NB4 (cell line): ENCODE results near the gene CLDN2.
"Not testable (repeated sequence)": the region's sequence is repeated elsewhere in the genome, so short reads cannot be mapped to it uniquely, and the experiment has no call there.

Experiments used
- DNase-seq: peaks from one replicate; pipeline ENCODE4 v3.0.0; 2010; ENCODE audit warnings: low read depth
- H3K4me3 ChIP-seq: one replicate; pipeline ENCODE4 v1.5.1; 2011; ENCODE audit warnings: mild to moderate bottlenecking, low read depth, low read length, moderate library complexity
- CTCF ChIP-seq: IDR thresholded peaks from one replicate; pipeline ENCODE4 v1.5.1; 2012; ENCODE audit warnings: low read depth, low read length
- MAX ChIP-seq: IDR thresholded peaks from 2 replicates; pipeline ENCODE4 v1.6.1; 2011; ENCODE audit warnings: low read depth, low read length
- MYC ChIP-seq: IDR thresholded peaks from 2 replicates; pipeline ENCODE4 v1.6.1; 2011; ENCODE audit warnings: low read depth, low read length
- POLR2A ChIP-seq: IDR thresholded peaks from 2 replicates; pipeline ENCODE4 v1.6.1; 2011; ENCODE audit warnings: mild to moderate bottlenecking; ENCODE audit not compliant: insufficient read length; ENCODE audit errors: extremely low read depth

The CLDN2 gene

GRCh38 chrX:106919932-106920452 is at the start of gene CLDN2:
Gene CLDN2, plus strand, starts transcription at chrX:106920402. Its CDS starts 7,827 bp downstream, at chrX:106928229.
- no peak within 1 kb of the TSS for H3K4me3 ChIP-seq
- TF ChIP-seq MAX, result no peak
- TF ChIP-seq MYC, result no peak
- no peak for TF ChIP-seq CTCF
- no peak for TF ChIP-seq POLR2A
- no peak for DNase-seq

- H3K4me3 ChIP-seq, DNase-seq: not testable (repeated sequence)
Measured at GRCh38 chrX:106872796-106873195, 47.4 kb upstream of the CLDN2 start.

GRCh38 chrX:106874075-106874474 is 46.1 kb upstream of the CLDN2 start:
- H3K4me3 ChIP-seq, result no peak overlapping the region
- DNase-seq, result peak; percentile 33
- TF ChIP-seq MYC (no peak), MAX (no peak), POLR2A (no peak), CTCF (no peak)

- TF ChIP-seq MAX (no peak), CTCF (no peak), POLR2A (no peak), MYC (no peak)
- DNase-seq, result no peak
Measured at GRCh38 chrX:106875151-106875550, 45.1 kb upstream of the CLDN2 start.

GRCh38 chrX:106889468-106889867 is 30.7 kb upstream of the CLDN2 start:
- no peak for DNase-seq
- no peak for TF ChIP-seq POLR2A
- no peak for TF ChIP-seq MAX
- TF ChIP-seq MYC, result no peak
- no peak overlapping the region for H3K4me3 ChIP-seq

More at GRCh38 chrX:106875151-106875550, 45.1 kb upstream of the CLDN2 start:
- H3K4me3 ChIP-seq, result no peak overlapping the region

GRCh38 chrX:106891762-106892460 is 28.3 kb upstream of the CLDN2 start:
- no peak for DNase-seq
- TF ChIP-seq POLR2A (no peak), CTCF (no peak), MYC (no peak), MAX (no peak)
- no peak overlapping the region for H3K4me3 ChIP-seq
